AML-193 (cell line): ENCODE results near the gene DPPA4.

ENCODE experiments used
- DNase-seq, 2 experiments: peaks; one replicate each; lab custom pipeline; 2025; lab: John Stamatoyannopoulos, UW

Gene DPPA4

DNA sequence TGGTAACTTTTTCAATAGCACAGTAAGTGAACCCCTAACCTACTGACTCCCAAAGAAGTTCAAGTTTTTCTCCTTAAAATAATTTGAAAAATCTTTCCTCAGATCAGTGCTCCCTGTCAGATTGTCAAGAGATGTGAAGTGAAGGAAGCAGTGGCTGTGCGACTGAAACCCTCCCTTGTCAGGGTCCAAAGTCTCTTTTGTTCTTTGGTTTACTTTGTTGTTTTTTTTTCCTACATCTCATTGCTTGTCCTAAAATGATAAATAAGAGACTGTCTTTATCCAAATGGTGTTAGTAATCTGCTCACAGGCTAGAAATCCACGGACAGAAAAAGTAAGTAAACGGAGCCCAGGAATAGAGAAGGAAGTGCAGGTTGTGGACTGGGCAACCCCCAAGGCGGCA, 976 bp upstream of the DPPA4 start:
- no peak for DNase-seq

DNA sequence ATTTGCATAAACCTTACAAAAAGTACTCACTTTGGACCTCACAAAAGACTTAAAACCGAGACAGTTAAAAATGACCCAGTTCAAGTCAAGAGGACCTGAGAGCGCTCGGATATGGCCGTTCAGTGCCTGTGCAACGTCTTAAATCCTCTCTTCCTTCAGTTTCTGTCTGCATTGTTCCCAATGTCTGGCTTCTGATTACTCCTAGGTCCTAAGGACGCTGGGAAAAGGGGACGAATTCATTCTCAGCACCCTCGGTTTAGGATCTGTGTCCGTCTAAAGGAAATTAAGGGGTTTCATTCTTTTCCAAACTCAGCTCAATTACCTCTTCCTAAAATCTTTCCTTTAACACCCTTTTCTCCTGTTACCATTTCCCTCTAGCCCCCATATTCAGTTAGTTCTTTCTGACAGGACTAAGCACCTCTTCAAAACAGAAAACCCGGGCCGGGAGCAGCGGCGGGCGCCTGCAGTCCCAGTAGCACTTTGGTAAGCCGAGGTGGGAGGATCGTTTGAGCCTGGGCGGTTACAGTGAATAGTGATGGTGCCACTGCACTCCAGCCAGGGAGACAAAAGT, 970 bp downstream of the DPPA4 start:
- no peak for DNase-seq

DNA sequence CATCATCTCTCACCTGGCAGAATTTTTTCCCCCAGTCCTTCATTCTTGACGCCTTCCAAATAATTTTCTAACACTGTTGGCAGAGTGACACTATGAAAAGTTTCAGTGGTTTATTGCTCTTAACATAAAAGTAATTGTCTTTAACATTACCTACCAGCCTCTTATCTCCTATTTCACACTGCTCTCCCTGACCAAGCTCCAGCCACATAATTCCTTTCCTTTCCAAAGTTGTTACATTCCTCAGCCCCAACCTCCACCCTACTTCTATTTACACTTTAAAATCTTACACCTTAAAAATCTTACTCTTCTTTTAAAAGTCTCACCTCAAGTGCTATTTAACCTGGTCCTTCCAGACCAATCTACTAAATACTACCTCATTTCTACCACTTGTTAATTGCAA, 2.8 kb downstream of the DPPA4 start:
- DNase-seq = no peak

DNA sequence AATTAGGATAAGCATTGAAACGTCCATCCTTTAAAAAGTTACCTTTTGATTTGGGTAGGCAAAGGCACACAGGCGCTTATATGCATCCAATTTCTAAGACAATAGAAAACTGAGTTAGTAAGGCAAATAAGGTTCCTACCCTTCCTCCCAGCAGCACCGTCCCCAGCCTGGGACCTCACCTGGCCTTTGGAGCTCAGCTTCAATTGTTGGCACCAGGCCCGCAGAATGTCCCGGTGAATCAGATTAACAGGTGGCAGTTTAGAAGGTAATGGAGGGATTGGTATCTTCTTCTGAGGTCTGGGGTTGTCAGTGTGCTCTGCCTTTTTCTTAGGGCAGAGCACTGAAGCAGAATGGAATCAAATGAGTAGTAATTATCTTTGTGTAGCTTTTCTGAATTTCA, 5.7 kb downstream of the DPPA4 start:
- no peak for DNase-seq

DNA sequence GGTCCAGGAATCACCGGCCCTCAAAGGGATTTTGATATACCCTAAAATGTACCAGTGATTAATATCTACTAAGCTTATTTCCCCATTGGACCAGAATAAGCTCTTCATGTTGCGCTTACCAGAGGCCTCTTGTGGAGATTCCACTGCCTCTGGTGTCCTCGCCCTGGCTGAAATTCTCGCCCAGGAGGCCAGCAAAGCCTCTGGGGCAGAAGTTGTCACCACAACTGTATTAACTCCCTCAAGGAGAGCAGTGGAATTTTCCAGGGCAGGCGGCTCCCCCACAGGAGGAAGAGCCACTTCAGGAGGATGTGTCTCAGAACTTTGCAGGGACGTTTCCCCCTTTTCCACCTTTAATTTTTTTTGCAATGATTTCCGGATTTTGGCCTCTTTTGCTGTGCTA, 6.9 kb downstream of the DPPA4 start:
- DNase-seq = no peak

DNA sequence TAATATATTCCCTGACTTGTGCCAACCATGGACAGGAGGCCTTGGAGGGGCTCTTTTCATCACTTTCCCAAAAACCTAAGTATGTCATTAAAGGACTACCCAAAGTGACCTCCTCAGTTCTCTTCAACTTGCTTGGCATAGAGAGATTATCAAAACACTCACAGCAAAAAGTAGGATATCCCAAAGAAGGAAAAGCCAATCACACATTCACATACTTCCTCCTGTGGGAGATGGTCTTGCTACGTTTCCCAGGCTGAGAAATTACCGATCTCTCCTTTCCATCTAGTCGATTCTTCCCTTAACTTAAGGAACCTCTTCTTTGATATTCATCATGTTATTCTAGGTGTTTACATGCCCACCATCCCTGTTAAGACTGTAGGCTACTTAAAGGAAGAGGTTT, 9.1 kb downstream of the DPPA4 start:
- DNase-seq = no peak

DNA sequence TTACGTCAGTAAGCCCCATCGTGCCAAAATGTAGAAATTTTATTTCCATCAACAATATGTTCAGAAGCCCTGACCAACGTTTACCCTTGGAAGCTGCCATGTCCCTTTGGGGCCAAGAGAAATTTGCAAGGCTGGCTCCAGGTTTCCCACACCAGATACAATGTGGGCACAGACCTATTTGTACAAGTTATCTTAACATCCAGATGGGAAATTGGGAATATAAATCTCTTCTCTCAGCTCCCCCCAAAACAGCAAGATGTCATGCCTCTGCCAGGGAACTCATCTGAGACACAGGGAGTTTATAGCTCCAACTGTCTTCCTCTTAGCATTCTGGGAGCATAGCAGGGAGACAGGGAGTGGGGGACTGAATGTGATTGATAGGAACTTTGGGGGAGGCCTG, 11.7 kb downstream of the DPPA4 start:
- DNase-seq = no peak

DNA sequence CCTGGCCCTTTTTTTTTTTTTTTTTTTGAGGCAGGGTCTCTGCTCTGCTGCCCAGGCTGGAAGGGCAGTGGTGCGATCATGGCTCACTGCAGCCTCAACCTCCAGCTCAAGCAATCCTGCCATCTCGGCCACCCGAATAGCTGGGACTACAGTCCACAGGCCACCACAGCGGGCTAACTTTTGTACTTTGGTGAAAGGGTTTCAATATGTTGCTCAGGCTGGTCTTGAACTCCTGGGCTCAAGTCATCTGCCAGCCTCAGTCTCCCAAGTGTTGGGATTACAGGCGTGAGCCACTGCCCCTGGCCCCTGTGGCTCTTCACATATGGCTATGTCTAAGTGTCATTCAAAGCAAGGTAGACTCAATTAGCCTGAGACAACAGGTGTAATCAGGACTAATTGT, 12.2 kb downstream of the DPPA4 start:
- DNase-seq = no peak

DNA sequence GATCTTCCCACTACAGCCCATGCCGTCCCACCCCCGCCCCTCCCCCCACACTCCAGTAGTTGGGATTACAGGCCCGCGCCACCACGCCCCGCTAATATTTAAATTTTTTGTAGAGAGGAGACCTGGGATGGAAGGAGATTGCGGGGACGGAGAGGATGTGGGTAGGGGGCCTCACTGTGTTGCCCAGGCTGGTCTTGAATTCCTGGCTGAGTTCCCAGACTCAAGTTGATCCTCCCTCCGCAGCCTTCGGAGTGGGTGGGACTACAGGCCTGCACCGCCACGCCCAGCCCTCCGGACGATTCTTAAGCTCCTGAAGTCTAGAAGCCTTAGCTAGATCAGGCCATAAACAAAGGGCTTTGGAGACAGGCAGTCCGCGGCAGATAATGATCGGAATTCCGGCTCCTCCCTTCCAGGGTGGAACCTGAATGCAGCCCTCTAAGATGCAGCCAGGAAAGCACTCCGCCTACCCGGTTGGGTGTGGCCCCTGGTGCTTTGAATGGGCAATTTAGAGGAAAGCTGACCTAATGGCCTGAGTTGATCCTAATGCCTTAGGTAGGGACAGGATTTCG, 21.1 kb downstream of the DPPA4 start, which contains the start of gene DPPA2:
Gene DPPA2 (minus strand): TSS at position 356 of the 569 bp plus-strand sequence. CDS start 1,975 bp downstream, outside the sequence.
- DNase-seq = no peak

DNA sequence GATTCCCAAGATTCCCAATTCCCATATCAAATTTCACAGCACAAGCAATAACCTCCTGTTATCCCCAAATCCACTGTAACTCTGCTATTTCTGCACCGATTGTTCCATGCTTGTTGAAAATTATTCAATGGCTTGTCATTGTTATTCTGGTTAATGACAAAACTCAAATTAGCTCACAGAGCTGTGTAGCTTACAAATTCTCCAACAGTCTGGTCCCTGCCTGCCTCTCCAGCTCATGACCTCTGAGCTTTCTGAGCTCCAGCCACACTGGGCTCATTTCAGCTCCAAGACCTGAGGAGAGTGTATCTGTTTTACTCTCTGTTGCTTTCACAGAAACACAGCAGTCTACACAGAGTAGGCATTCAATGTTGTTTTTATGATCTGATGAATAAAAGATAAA, 24.3 kb downstream of the DPPA4 start:
- DNase-seq = no peak

DNA sequence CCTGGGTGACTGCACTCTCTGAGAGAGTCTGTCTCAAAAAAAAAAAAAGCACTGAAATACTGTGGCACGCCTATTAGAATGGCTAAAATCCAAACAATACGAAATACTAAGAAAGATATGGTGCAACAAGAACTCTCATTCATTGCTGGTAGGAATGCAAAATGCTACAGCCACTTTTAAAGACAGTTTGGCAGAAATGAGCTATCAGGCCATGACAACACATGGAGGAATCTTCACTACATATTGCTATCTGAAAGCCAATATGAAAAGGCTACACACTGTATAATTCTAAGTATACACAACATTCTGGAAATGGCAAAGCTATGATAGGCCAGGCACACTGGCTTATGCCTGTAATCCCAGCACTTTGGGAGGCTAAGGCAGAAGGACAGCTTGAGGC, 39.9 kb downstream of the DPPA4 start:
- no peak for DNase-seq

DNA sequence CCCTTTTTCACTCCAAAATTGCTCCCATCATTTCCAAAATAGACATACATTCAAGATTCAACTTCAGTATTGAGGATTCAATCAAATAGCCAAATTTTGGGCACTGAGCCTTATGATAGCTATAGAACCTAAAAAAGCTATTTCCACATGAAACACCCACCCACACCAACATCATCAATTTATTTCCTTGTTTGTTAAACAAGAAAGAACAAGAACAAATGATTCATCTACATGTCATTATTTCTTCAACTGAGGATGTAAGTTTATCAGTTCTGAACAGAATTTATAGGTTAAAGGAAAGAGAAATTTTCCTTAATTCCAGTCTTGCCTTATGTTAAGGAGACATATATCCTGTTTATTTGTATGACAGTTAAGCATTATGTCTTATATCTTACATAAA, 53.3 kb downstream of the DPPA4 start:
- DNase-seq = no peak

DNA sequence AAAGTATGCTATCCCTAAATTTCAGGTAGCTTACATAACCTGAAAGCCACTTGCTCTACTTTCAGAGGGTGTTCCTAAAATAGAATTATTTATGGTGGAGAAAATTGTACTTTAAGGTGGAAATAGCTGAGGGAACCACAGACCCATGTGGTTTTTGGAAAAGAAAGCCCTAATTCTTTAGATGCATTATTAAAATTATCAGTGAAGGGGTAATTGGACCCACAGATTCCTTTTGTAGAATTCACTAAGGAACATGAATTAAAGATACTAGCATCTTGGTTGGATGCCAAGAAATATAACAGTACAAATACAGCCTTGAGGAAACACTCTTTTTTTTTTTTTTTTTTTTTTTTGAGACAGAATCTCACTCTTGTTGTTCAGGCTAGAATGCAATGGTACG, 58.8 kb downstream of the DPPA4 start:
- DNase-seq = no peak

DNA sequence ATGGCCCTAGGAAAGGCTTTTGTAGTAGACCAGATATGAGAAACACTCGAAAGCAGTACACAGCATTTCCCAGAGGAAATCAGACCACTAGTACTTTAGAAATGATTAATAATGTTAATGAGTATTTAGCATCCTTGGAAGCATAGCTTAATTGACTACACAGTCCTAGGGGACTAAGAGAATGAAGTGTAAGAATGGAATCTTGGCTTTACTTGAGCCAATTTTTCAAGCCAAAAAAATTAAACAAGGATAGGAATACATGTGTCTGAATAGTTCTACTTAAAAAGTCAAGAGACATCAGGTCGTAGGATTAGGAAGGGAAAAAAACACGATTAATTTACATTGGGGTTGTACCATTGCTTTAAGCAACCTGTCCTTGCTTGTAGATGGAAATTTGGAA, 59.2 kb downstream of the DPPA4 start:
- no peak for DNase-seq
